ENCODE measurements around the gene USH2A.

The USH2A gene

GRCh38 chr1:216387782-216388181 lies 35.5 kb downstream of the USH2A start:
- Histone ChIP-seq H3K4me3 (ENCODE audit: low read depth in 1 of 2, low read length in 2 of 2) (no peak overlapping the region), H3K27ac (ENCODE audit: low read length) (no peak overlapping the region), H3K79me2 (ENCODE audit: insufficient read depth, low read length) (no peaks in the 10 kb centered on the region), H3K9me3 (ENCODE audit: insufficient read depth, low read length, severe bottlenecking) (no peaks in the 10 kb centered on the region), H3K4me1 (ENCODE audit: insufficient read depth, low read length) (no peaks in the 10 kb centered on the region), H3K27me3 (ENCODE audit: insufficient read depth, low read length, poor library complexity) (no peaks in the 10 kb centered on the region), H3K4me2 (ENCODE audit: insufficient read depth, low read length) (no peak overlapping the region), H3K36me3 (ENCODE audit: insufficient read depth, low read length) (no peaks in the 10 kb centered on the region), H3K9ac (ENCODE audit: low read depth, low read length) (no peak overlapping the region), H4K20me1 (ENCODE audit: insufficient read depth, low read length) (no peaks in the 10 kb centered on the region), H2AFZ (ENCODE audit: low read depth, low read length) (no peak overlapping the region)
- no peak for ATAC-seq (ENCODE audit: insufficient read depth, low read depth)
- no peak for DNase-seq
- TF ChIP-seq, protein P1, sequence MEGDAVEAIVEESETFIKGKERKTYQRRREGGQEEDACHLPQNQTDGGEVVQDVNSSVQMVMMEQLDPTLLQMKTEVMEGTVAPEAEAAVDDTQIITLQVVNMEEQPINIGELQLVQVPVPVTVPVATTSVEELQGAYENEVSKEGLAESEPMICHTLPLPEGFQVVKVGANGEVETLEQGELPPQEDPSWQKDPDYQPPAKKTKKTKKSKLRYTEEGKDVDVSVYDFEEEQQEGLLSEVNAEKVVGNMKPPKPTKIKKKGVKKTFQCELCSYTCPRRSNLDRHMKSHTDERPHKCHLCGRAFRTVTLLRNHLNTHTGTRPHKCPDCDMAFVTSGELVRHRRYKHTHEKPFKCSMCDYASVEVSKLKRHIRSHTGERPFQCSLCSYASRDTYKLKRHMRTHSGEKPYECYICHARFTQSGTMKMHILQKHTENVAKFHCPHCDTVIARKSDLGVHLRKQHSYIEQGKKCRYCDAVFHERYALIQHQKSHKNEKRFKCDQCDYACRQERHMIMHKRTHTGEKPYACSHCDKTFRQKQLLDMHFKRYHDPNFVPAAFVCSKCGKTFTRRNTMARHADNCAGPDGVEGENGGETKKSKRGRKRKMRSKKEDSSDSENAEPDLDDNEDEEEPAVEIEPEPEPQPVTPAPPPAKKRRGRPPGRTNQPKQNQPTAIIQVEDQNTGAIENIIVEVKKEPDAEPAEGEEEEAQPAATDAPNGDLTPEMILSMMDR (IDR thresholded peaks at IDR 0.05; ENCODE audit: borderline replicate concordance, extremely low read depth, low read length, poor library complexity, severe bottlenecking): no peak
- TF ChIP-seq EZH2 (IDR thresholded peaks at IDR 0.05; ENCODE audit: borderline replicate concordance, low read depth, low read length, severe bottlenecking): no peak

- TF ChIP-seq, protein P1 (IDR thresholded peaks at IDR 0.05; ENCODE audit: borderline replicate concordance, extremely low read depth, low read length, poor library complexity, severe bottlenecking): no peak
- no peak for TF ChIP-seq EZH2 (IDR thresholded peaks at IDR 0.05; ENCODE audit: borderline replicate concordance, low read depth, low read length, severe bottlenecking)
- Histone ChIP-seq H3K4me2 (ENCODE audit: insufficient read depth, low read length) (no peak overlapping the region), H4K20me1 (ENCODE audit: insufficient read depth, low read length) (no peaks in the 10 kb centered on the region), H3K79me2 (ENCODE audit: insufficient read depth, low read length) (no peaks in the 10 kb centered on the region), H3K9me3 (ENCODE audit: insufficient read depth, low read length, severe bottlenecking) (no peaks in the 10 kb centered on the region), H3K27ac (ENCODE audit: low read length) (no peak overlapping the region), H3K9ac (ENCODE audit: low read depth, low read length) (no peak overlapping the region), H3K4me3 (ENCODE audit: low read depth in 1 of 2, low read length in 2 of 2) (no peak overlapping the region), H2AFZ (ENCODE audit: low read depth, low read length) (no peak overlapping the region), H3K36me3 (ENCODE audit: insufficient read depth, low read length) (no peaks in the 10 kb centered on the region), H3K27me3 (ENCODE audit: insufficient read depth, low read length, poor library complexity) (no peaks in the 10 kb centered on the region), H3K4me1 (ENCODE audit: insufficient read depth, low read length) (no peaks in the 10 kb centered on the region)
- no peak for DNase-seq
- no peak for ATAC-seq (ENCODE audit: insufficient read depth, low read depth)
Observed at GRCh38 chr1:216379441-216379840, 43.8 kb downstream of the USH2A start.

DNA sequence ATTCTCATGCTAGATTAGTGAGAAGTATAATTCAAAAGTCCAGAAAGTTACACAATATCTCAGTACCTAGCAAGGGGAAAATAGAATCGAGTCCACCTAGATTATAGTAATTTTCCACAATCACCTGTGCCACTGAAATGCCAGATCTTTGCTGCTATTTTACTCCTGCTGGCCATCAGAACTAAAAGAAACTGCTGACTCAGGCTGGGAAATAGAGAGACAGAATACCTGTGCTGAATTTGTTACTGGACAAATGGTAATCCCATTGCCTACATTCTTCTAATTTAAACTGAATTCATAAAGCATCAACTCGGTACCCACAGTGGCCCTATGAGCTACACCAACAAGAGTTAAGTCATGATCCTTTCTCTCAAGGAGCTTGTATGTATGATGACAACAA lies 55.0 kb downstream of the USH2A start:
- TF ChIP-seq, protein P1 (IDR thresholded peaks at IDR 0.05; ENCODE audit: borderline replicate concordance, extremely low read depth, low read length, poor library complexity, severe bottlenecking): no peak
- TF ChIP-seq EZH2 (IDR thresholded peaks at IDR 0.05; ENCODE audit: borderline replicate concordance, low read depth, low read length, severe bottlenecking): no peak
- no peak for ATAC-seq (ENCODE audit: insufficient read depth, low read depth)
- Histone ChIP-seq H2AFZ (ENCODE audit: low read depth, low read length) (no peak overlapping the region), H3K27me3 (ENCODE audit: insufficient read depth, low read length, poor library complexity) (no peaks in the 10 kb centered on the region), H3K4me2 (ENCODE audit: insufficient read depth, low read length) (no peak overlapping the region), H3K9me3 (ENCODE audit: insufficient read depth, low read length, severe bottlenecking) (no peaks in the 10 kb centered on the region), H3K9ac (ENCODE audit: low read depth, low read length) (no peak overlapping the region), H3K79me2 (ENCODE audit: insufficient read depth, low read length) (no peaks in the 10 kb centered on the region), H3K36me3 (ENCODE audit: insufficient read depth, low read length) (no peaks in the 10 kb centered on the region), H3K4me3 (ENCODE audit: low read depth in 1 of 2, low read length in 2 of 2) (no peak overlapping the region), H4K20me1 (ENCODE audit: insufficient read depth, low read length) (no peaks in the 10 kb centered on the region), H3K27ac (ENCODE audit: low read length) (no peak overlapping the region), H3K4me1 (ENCODE audit: insufficient read depth, low read length) (no peaks in the 10 kb centered on the region)
- DNase-seq: no peak

- ATAC-seq (ENCODE audit: insufficient read depth, low read depth): no peak
- no peaks in the 10 kb centered on the region for H3K79me2 ChIP-seq (ENCODE audit: insufficient read depth, low read length)
- no peaks in the 10 kb centered on the region for H4K20me1 ChIP-seq (ENCODE audit: insufficient read depth, low read length)
- H3K4me1 ChIP-seq (ENCODE audit: insufficient read depth, low read length): no peaks in the 10 kb centered on the region
- no peaks in the 10 kb centered on the region for H3K36me3 ChIP-seq (ENCODE audit: insufficient read depth, low read length)
- no peaks in the 10 kb centered on the region for H3K9me3 ChIP-seq (ENCODE audit: insufficient read depth, low read length, severe bottlenecking)
- H2AFZ ChIP-seq (ENCODE audit: low read depth, low read length): no peak overlapping the region
- no peak for DNase-seq
- TF ChIP-seq, protein P1 (IDR thresholded peaks at IDR 0.05; ENCODE audit: borderline replicate concordance, extremely low read depth, low read length, poor library complexity, severe bottlenecking): no peak
- TF ChIP-seq EZH2 (IDR thresholded peaks at IDR 0.05; ENCODE audit: borderline replicate concordance, low read depth, low read length, severe bottlenecking): no peak
- H3K4me3 ChIP-seq (ENCODE audit: low read depth in 1 of 2, low read length in 2 of 2): no peak overlapping the region
- no peak overlapping the region for H3K27ac ChIP-seq (ENCODE audit: low read length)
- no peak overlapping the region for H3K9ac ChIP-seq (ENCODE audit: low read depth, low read length)
- no peaks in the 10 kb centered on the region for H3K27me3 ChIP-seq (ENCODE audit: insufficient read depth, low read length, poor library complexity)
- H3K4me2 ChIP-seq (ENCODE audit: insufficient read depth, low read length): no peak overlapping the region
Observed at GRCh38 chr1:216366979-216367378, 56.3 kb downstream of the USH2A start.

Data from DND-41 (cell line).